Stimulated activated naive CD8-positive, alpha-beta T cell treated with anti-CD3 and anti-CD28 coated beads, Interleukin-15, amount 100 ng/mL, for 72 hours (primary cell): ENCODE results near the gene RPL22L1.
"Not testable (repeated sequence)": the region's sequence is repeated elsewhere in the genome, so short reads cannot be mapped to it uniquely, and the experiment has no call there.

ENCODE experiments used
- ATAC-seq: fragments of 150-1000 bp; cut with Tn5 transposase; 2 replicates; pipeline ENCODE4 v1.10.0; 2021; ENCODE audit warnings: mild to moderate bottlenecking, moderate library complexity
- DNase-seq, 2 donors: peaks; one replicate each; pipeline ENCODE4 v3.0.0; 2021 to 2022
- H3K27ac Mint-ChIP-seq, 2 donors: one replicate each; pipeline ENCODE4 v1.8.0; 2022; ENCODE audit warnings: mild to moderate bottlenecking in 2 of 2, mixed read lengths in 2 of 2, moderate library complexity in 2 of 2
- H3K27me3 Mint-ChIP-seq: one replicate; pipeline ENCODE4 v1.8.0; 2022; ENCODE audit warnings: mixed read lengths
- H3K4me1 Mint-ChIP-seq: one replicate; pipeline ENCODE4 v1.8.0; 2022; ENCODE audit warnings: mild to moderate bottlenecking, mixed read lengths
- H3K4me3 Mint-ChIP-seq, 2 donors: one replicate each; pipeline ENCODE4 v1.8.0; 2022; ENCODE audit warnings: mild to moderate bottlenecking in 2 of 2, mixed read lengths in 2 of 2, moderate library complexity in 1 of 2
- H3K9me3 Mint-ChIP-seq, 2 donors: one replicate each; pipeline ENCODE4 v1.8.0; 2022; ENCODE audit warnings: mixed read lengths in 2 of 2

The RPL22L1 gene

GRCh38 chr3:170818325-170818724 is 51.7 kb downstream of the RPL22L1 start:
- H3K27me3 Mint-ChIP-seq = peaks cover 34% of the 10 kb centered on the region
- DNase-seq, H3K4me3 Mint-ChIP-seq, H3K9me3 Mint-ChIP-seq, H3K4me1 Mint-ChIP-seq, H3K27ac Mint-ChIP-seq, ATAC-seq: not testable (repeated sequence)

GRCh38 chr3:170817471-170817870 is 52.5 kb downstream of the RPL22L1 start:
- not testable (repeated sequence) for H3K27ac Mint-ChIP-seq, H3K4me3 Mint-ChIP-seq, H3K9me3 Mint-ChIP-seq, H3K4me1 Mint-ChIP-seq, ATAC-seq, DNase-seq
- H3K27me3 Mint-ChIP-seq = peaks cover 25% of the 10 kb centered on the region

- Mint-ChIP-seq H3K9me3 (no peaks in the 10 kb centered on the region), H3K4me3 (no peak overlapping the region), H3K27ac (no peak overlapping the region), H3K4me1 (no peaks in the 10 kb centered on the region), H3K27me3 (peaks cover 19% of the 10 kb centered on the region)
- no peak for ATAC-seq
- DNase-seq = no peak
Measured at GRCh38 chr3:170816841-170817240, 53.2 kb downstream of the RPL22L1 start.

- Mint-ChIP-seq H3K4me1 (no peaks in the 10 kb centered on the region), H3K4me3 (no peak overlapping the region), H3K27me3 (peaks cover 14% of the 10 kb centered on the region), H3K27ac (no peak overlapping the region), H3K9me3 (no peaks in the 10 kb centered on the region)
- ATAC-seq = no peak
- DNase-seq = no peak
Measured at GRCh38 chr3:170816341-170816740, 53.7 kb downstream of the RPL22L1 start.

- H3K27ac Mint-ChIP-seq = no peak overlapping the region
- no peak for DNase-seq
- H3K27me3 Mint-ChIP-seq = peaks cover 11% of the 10 kb centered on the region
- H3K4me1 Mint-ChIP-seq = no peaks in the 10 kb centered on the region
- H3K9me3 Mint-ChIP-seq = no peaks in the 10 kb centered on the region
- ATAC-seq = no peak
- no peak overlapping the region for H3K4me3 Mint-ChIP-seq
Measured at GRCh38 chr3:170815936-170816335, 54.1 kb downstream of the RPL22L1 start.

- DNase-seq (no peak), ATAC-seq (no peak)
- Mint-ChIP-seq H3K27me3 (peaks cover 5% of the 10 kb centered on the region), H3K27ac (no peak overlapping the region), H3K4me1 (no peaks in the 10 kb centered on the region), H3K9me3 (no peaks in the 10 kb centered on the region), H3K4me3 (no peak overlapping the region)
Measured at GRCh38 chr3:170815340-170815739, 54.7 kb downstream of the RPL22L1 start.
